Cardiac fibroblast (primary cell): ENCODE results near the gene JAK3.
"Not testable (repeated sequence)": the region's sequence is repeated elsewhere in the genome, so short reads cannot be mapped to it uniquely, and the experiment has no call there.

ENCODE experiments used
- DNase-seq, 2 donors: peaks; one replicate each; pipeline versions ENCODE4 v3.0.0 to v3.0.0-alpha.2; 2010; ENCODE audit warnings: low read depth in 2 of 2
- H3K4me3 ChIP-seq, 2 donors: replicated peaks in 1 of 2; 1 replicate in 1 of 2; 2 replicates in 1 of 2; pipeline ENCODE4 v1.5.1; 2011; ENCODE audit warnings: low read depth in 2 of 2, low read length in 2 of 2, mild to moderate bottlenecking in 2 of 2, moderate library complexity in 1 of 2
- TF ChIP-seq, protein P1 (sequence below): IDR thresholded peaks from one replicate; pipeline ENCODE4 v1.5.1; 2011; ENCODE audit warnings: low read depth, mild to moderate bottlenecking, low read length, inconsistent platforms

Gene JAK3

DNA sequence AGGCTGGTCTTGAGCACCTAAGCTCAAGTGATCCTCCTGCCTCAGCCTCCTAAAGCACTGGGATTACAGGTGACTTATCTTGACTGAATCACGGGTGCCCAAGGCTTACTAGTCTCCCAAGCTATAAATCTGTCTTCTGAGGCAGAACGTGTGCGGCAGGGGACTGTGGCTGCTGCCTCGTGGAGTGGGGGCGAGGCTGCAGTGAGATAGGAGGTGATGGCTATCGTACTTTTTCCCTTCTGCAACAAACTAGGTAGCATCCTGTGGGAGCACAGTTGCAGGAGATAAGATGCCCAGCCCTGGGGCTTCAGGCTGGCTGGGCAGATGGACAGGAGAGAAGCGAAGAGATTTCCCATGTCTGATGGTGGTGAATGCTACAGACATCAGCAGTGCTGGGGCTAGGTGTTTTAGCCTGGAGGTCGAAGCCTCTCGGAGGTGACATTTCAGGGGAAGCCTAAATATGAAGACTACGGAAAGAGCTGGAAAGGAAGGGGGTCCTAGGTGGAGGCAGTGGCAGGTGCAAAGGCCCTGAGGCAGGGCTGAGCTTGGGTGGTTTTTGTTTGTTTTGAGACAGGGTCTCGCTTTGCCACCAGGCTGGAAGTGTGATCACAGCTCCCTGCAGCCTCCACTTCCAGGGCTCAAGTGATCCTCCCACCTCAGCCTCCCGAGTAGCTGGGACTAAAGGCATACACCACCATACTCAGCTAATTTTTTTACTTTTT, 45.5 kb downstream of the JAK3 start:
- H3K4me3 ChIP-seq, result no peak overlapping the region
- TF ChIP-seq, protein P1, sequence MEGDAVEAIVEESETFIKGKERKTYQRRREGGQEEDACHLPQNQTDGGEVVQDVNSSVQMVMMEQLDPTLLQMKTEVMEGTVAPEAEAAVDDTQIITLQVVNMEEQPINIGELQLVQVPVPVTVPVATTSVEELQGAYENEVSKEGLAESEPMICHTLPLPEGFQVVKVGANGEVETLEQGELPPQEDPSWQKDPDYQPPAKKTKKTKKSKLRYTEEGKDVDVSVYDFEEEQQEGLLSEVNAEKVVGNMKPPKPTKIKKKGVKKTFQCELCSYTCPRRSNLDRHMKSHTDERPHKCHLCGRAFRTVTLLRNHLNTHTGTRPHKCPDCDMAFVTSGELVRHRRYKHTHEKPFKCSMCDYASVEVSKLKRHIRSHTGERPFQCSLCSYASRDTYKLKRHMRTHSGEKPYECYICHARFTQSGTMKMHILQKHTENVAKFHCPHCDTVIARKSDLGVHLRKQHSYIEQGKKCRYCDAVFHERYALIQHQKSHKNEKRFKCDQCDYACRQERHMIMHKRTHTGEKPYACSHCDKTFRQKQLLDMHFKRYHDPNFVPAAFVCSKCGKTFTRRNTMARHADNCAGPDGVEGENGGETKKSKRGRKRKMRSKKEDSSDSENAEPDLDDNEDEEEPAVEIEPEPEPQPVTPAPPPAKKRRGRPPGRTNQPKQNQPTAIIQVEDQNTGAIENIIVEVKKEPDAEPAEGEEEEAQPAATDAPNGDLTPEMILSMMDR, result no peak

DNA sequence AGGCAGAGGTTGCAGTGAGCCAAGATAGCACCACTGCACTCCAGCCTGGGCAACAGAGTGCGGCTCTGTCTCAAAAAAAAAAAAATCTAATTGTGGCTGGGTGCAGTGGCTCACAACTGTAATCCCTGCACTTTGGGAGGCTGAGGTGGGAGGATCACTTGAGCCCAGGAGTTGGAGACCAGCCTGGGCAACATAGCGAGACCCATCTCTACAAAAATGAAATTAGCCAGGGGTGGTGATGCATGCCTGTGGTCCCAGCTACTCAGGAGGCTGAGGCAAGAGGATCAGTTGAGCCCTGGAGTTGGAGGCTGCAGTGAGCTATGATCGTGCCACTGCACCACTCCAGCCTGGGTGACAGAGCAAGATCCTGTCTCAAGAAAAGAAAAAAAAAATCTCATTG, 49.2 kb downstream of the JAK3 start:
- not testable (repeated sequence) for H3K4me3 ChIP-seq, DNase-seq

More for the DNA sequence above, 45.5 kb downstream of the JAK3 start:
- DNase-seq, result no peak

DNA sequence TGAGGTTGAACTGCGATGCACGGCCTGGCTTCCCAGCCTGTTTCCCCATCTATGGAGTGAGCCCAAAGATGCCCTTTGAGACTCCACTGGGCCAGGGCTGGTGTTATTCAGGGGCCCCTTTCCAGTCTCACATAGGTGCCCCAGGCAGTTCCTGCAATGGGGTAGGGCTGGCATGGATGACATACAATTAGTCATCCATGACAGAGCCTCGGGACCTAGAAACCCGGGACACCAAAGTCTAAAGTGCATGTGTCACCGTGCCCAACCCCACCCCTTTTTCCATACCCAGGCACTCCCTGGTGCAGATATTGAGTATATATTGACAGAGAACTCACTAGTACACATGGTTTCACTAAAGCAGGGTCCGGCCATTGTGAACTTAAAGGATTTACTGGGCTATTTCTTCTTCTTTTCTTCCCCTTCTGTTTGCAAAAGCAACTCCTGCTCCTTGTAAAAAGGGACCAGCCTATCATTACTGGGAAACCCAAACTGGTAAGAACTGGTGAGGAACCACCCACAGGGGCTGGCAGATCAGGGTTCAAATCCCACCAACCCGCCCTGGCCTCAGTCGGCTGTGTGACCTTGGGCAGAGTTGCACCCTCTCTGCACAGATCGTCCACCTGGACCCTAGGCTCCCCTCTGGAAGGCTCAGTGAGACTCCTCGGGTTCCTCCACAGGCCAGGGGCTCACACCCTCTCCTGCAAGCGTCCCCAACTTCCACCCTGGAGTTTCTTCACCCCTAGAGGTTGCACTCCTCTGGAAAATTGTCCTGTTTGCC, 50.2 kb downstream of the JAK3 start:
- TF ChIP-seq, protein P1, result no peak
- DNase-seq, result peak in 1 of 2 donors; percentile 31
- no peak overlapping the region for H3K4me3 ChIP-seq

DNA sequence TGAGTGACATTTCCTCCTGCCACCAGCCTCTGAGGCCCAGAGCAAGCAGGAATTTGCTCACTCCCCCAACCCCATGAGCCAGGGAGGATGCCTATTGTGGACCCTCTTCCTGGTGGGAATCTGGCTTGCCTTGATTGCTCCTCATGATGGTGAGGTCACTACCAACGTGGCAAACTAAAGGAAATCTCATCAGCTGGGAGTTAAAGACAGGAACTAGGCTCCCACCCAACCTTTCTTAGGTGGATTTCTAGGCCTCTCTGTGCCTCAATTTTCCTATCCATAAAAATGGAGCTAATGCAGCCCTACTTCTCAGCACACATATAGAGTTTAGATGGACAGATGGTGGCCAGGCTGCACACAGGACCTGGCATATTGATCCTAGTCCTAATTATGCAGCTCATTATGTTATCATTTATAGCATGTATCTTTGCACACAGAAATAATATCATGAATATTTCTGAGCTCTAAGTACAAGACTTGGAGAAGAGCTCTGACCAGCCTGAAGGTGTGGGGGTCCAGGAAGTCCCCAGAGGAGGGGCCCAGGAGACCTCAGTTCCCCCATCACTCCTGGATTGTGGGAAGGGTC, 50.9 kb downstream of the JAK3 start:
- TF ChIP-seq, protein P1, result no peak
- DNase-seq, result no peak
- H3K4me3 ChIP-seq, result no peak overlapping the region

DNA sequence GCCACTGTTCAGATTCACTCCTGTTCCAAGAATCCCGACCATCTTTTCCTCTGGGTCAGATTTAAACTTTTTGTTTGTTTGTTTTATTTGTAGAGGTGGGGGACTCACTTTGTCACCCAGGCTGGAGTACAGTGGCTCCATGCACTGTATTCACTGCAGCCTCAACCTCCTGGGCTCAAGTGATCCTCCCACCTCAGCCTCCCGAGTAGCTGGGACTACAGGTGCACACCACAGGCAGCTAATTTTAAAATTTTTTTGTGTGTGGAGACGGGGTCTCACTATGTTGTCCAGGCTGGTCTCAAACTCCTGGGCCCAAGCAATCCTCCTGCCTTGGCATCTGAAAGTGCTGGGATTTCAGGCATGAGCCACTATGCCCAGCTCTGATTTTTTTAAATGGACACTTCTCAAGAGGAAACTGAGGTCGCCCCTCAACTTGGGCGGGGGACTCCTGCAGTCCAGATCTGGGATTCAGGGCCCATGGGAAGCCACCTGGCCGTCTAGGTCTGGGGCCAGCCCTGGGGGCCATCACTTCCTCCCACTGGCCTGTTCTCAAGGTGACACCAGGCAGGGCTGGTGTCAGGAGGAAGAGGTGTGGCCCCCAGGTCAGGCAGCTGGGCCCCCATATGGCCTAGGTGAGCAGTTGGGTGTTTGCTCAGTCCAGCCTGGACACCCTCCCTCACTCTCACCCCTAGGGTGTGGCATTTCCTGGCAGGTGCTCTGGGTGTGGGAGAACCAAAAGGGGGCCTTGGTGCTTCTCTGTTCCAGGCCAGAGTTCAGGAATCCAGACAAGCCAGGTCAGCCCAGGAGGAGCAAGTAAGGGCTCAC, 51.6 kb downstream of the JAK3 start:
- TF ChIP-seq, protein P1, result no peak
- DNase-seq, result no peak
- H3K4me3 ChIP-seq, result no peak overlapping the region

DNA sequence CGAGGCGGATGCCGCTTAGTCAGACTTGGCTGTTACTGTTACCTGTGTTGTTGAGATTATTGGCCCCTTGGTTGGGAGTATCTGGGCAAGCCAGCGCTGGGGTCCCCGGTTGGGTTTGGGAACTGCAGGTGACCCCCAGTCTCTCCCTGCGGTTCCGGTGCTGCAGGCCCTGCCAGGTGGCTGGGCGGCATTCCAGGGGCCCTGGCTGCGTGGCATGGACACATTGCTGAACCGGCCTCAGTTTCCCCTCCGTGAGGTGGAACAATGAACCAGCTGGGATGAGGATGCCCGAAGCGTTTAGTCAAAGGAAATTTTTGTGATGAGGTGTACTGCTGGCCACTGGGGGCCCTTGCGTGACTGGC, 52.3 kb downstream of the JAK3 start:
- DNase-seq, result no peak
- no peak overlapping the region for H3K4me3 ChIP-seq
- TF ChIP-seq, protein P1, result no peak
